ENCODE data around the gene GSTA3.
"Not testable (repeated sequence)": the region's sequence is repeated elsewhere in the genome, so short reads cannot be mapped to it uniquely, and the experiment has no call there.

Gene GSTA3

DNA sequence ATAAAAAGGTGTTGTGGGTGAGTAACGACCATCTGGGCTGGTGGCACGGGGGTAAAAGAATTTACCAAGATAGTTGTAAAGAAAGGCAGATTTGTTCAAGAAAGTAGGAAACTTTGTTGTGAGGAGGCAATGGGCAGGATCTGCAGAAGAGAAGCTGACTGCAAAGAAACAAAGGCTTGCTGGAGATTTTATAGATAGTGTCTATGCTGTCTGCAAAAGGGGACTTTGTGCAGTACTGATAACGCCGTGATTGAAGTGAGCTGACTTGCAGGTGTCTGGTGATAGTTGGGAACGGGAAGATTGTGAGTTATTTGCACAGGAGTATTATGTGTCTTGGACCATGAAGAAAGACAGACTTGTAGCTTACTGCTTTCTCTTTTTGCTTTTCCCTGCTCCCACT is 36.8 kb upstream of the GSTA3 start:
- Histone ChIP-seq H2BK15ac (ENCODE audit: low read length) (no peak overlapping the region), H4K8ac (ENCODE audit: low read depth, low read length) (no peak overlapping the region), H2AFZ (ENCODE audit: low read length) (no peak overlapping the region), H2BK120ac (ENCODE audit: low read depth, low read length) (no peak overlapping the region), H2AK5ac (ENCODE audit: low read depth, low read length) (no peak overlapping the region), H3K4me1 (ENCODE audit: control insufficient read depth in 2 of 2, insufficient read depth in 1 of 2, low read depth in 1 of 2, low read length in 2 of 2) (peaks cover 0 to 2% of the 10 kb centered on the region in 2 donors), H3K9ac (ENCODE audit: low read depth, low read length, poor library complexity) (no peak overlapping the region), H4K91ac (ENCODE audit: low read depth, low read length, poor library complexity) (no peak overlapping the region), H3K27me3 (ENCODE audit: control insufficient read depth in 3 of 3, insufficient read depth in 3 of 3, low read depth in 1 of 3, low read length in 3 of 3) (peaks cover 0 to 3% (median 0%) of the 10 kb centered on the region in 3 experiments), H3K14ac (ENCODE audit: low read length) (no peak overlapping the region), H3K4ac (ENCODE audit: low read length) (no peak overlapping the region), H3K79me1 (ENCODE audit: low read depth, low read length) (no peaks in the 10 kb centered on the region), H3K23ac (ENCODE audit: low read depth, low read length, poor library complexity) (no peak overlapping the region), H3K18ac (ENCODE audit: low read length) (no peak overlapping the region), H3K4me3 (ENCODE audit: low read length in 2 of 2) (no peak overlapping the region), H3K27ac (replicated peaks; ENCODE audit: low read length) (no peak overlapping the region), H3K9me3 (replicated peaks in 1 of 2; ENCODE audit: control insufficient read depth in 2 of 2, insufficient read depth in 1 of 2, low read depth in 1 of 2, low read length in 2 of 2) (no peaks in the 10 kb centered on the region), H2BK12ac (ENCODE audit: low read length) (no peak overlapping the region), H2BK5ac (ENCODE audit: low read length) (no peak overlapping the region), H3K4me2 (ENCODE audit: insufficient read depth, low read length, poor library complexity, severe bottlenecking) (no peak overlapping the region), H3K36me3 (replicated peaks in 1 of 2; ENCODE audit: control insufficient read depth in 2 of 2, insufficient read depth in 2 of 2, low read length in 2 of 2) (no peaks in the 10 kb centered on the region)
- DNase-seq (ENCODE audit: low spot score), result no peak
- WGBS, 2 donors (ENCODE audit: extremely low coverage in 2 of 2, insufficient read length in 2 of 2, insufficient replicate concordance in 1 of 2), result no CpG with 5 or more reads among the region's 5 CpGs

- H3K36me3 ChIP-seq (replicated peaks in 1 of 2; ENCODE audit: control insufficient read depth in 2 of 2, insufficient read depth in 2 of 2, low read length in 2 of 2); H3K14ac ChIP-seq (ENCODE audit: low read length); H2AFZ ChIP-seq (ENCODE audit: low read length); H2BK12ac ChIP-seq (ENCODE audit: low read length); H3K4ac ChIP-seq (ENCODE audit: low read length); DNase-seq (ENCODE audit: low spot score); H2BK5ac ChIP-seq (ENCODE audit: low read length); H3K4me1 ChIP-seq (ENCODE audit: control insufficient read depth in 2 of 2, insufficient read depth in 1 of 2, low read depth in 1 of 2, low read length in 2 of 2); H3K27ac ChIP-seq (replicated peaks; ENCODE audit: low read length); H2BK15ac ChIP-seq (ENCODE audit: low read length); H2BK120ac ChIP-seq (ENCODE audit: low read depth, low read length); H2AK5ac ChIP-seq (ENCODE audit: low read depth, low read length); H3K79me1 ChIP-seq (ENCODE audit: low read depth, low read length); H3K9ac ChIP-seq (ENCODE audit: low read depth, low read length, poor library complexity); H3K18ac ChIP-seq (ENCODE audit: low read length); H4K8ac ChIP-seq (ENCODE audit: low read depth, low read length); H4K91ac ChIP-seq (ENCODE audit: low read depth, low read length, poor library complexity); H3K4me2 ChIP-seq (ENCODE audit: insufficient read depth, low read length, poor library complexity, severe bottlenecking); H3K9me3 ChIP-seq (replicated peaks in 1 of 2; ENCODE audit: control insufficient read depth in 2 of 2, insufficient read depth in 1 of 2, low read depth in 1 of 2, low read length in 2 of 2); H3K4me3 ChIP-seq (ENCODE audit: low read length in 2 of 2); H3K23ac ChIP-seq (ENCODE audit: low read depth, low read length, poor library complexity): not testable (repeated sequence)
- peaks cover 0 to 10% (median 0%) of the 10 kb centered on the region in 3 experiments for H3K27me3 ChIP-seq (ENCODE audit: control insufficient read depth in 3 of 3, insufficient read depth in 3 of 3, low read depth in 1 of 3, low read length in 3 of 3)
- WGBS, 2 donors (ENCODE audit: extremely low coverage in 2 of 2, insufficient read length in 2 of 2, insufficient replicate concordance in 1 of 2), result no CpG with 5 or more reads among the region's 10 CpGs
Observed at GRCh38 chr6:52942821-52943220, 33.3 kb upstream of the GSTA3 start.

- no peak overlapping the region for H3K18ac ChIP-seq (ENCODE audit: low read length)
- H2BK120ac ChIP-seq (ENCODE audit: low read depth, low read length), result no peak overlapping the region
- no peak overlapping the region for H3K4me3 ChIP-seq (ENCODE audit: low read length in 2 of 2)
- H3K4me1 ChIP-seq (ENCODE audit: control insufficient read depth in 2 of 2, insufficient read depth in 1 of 2, low read depth in 1 of 2, low read length in 2 of 2), result peaks cover 0 to 2% of the 10 kb centered on the region in 2 donors
- H4K8ac ChIP-seq (ENCODE audit: low read depth, low read length), result no peak overlapping the region
- no peak overlapping the region for H2AK5ac ChIP-seq (ENCODE audit: low read depth, low read length)
- no peak for DNase-seq (ENCODE audit: low spot score)
- H2BK5ac ChIP-seq (ENCODE audit: low read length), result no peak overlapping the region
- no peak overlapping the region for H3K14ac ChIP-seq (ENCODE audit: low read length)
- H3K79me1 ChIP-seq (ENCODE audit: low read depth, low read length), result no peaks in the 10 kb centered on the region
- no peaks in the 10 kb centered on the region for H3K36me3 ChIP-seq (replicated peaks in 1 of 2; ENCODE audit: control insufficient read depth in 2 of 2, insufficient read depth in 2 of 2, low read length in 2 of 2)
- no peak overlapping the region for H4K91ac ChIP-seq (ENCODE audit: low read depth, low read length, poor library complexity)
- H3K27ac ChIP-seq (replicated peaks; ENCODE audit: low read length), result no peak overlapping the region
- H3K9ac ChIP-seq (ENCODE audit: low read depth, low read length, poor library complexity), result no peak overlapping the region
- no peak overlapping the region for H2AFZ ChIP-seq (ENCODE audit: low read length)
- no peak overlapping the region for H2BK12ac ChIP-seq (ENCODE audit: low read length)
- peaks cover 0 to 13% (median 0%) of the 10 kb centered on the region in 3 experiments for H3K27me3 ChIP-seq (ENCODE audit: control insufficient read depth in 3 of 3, insufficient read depth in 3 of 3, low read depth in 1 of 3, low read length in 3 of 3)
- no peak overlapping the region for H3K23ac ChIP-seq (ENCODE audit: low read depth, low read length, poor library complexity)
- no CpG with 5 or more reads among the region's 4 CpGs for WGBS, 2 donors (ENCODE audit: extremely low coverage in 2 of 2, insufficient read length in 2 of 2, insufficient replicate concordance in 1 of 2)
- H3K4me2 ChIP-seq (ENCODE audit: insufficient read depth, low read length, poor library complexity, severe bottlenecking), result no peak overlapping the region
- H3K4ac ChIP-seq (ENCODE audit: low read length), result no peak overlapping the region
- H2BK15ac ChIP-seq (ENCODE audit: low read length), result no peak overlapping the region
- no peaks in the 10 kb centered on the region for H3K9me3 ChIP-seq (replicated peaks in 1 of 2; ENCODE audit: control insufficient read depth in 2 of 2, insufficient read depth in 1 of 2, low read depth in 1 of 2, low read length in 2 of 2)
Observed at GRCh38 chr6:52942221-52942620, 32.7 kb upstream of the GSTA3 start.

- H3K23ac ChIP-seq (ENCODE audit: low read depth, low read length, poor library complexity), result no peak overlapping the region
- H2BK5ac ChIP-seq (ENCODE audit: low read length), result no peak overlapping the region
- WGBS, 2 donors (ENCODE audit: extremely low coverage in 2 of 2, insufficient read length in 2 of 2, insufficient replicate concordance in 1 of 2), result no CpG with 5 or more reads among the region's 2 CpGs
- DNase-seq (ENCODE audit: low spot score), result no peak
- H3K4me1 ChIP-seq (ENCODE audit: control insufficient read depth in 2 of 2, insufficient read depth in 1 of 2, low read depth in 1 of 2, low read length in 2 of 2), result peaks cover 0 to 2% of the 10 kb centered on the region in 2 donors
- H4K8ac ChIP-seq (ENCODE audit: low read depth, low read length), result no peak overlapping the region
- H3K14ac ChIP-seq (ENCODE audit: low read length), result no peak overlapping the region
- no peak overlapping the region for H3K18ac ChIP-seq (ENCODE audit: low read length)
- H3K4me2 ChIP-seq (ENCODE audit: insufficient read depth, low read length, poor library complexity, severe bottlenecking), result no peak overlapping the region
- peaks cover 0 to 17% (median 0%) of the 10 kb centered on the region in 3 experiments for H3K27me3 ChIP-seq (ENCODE audit: control insufficient read depth in 3 of 3, insufficient read depth in 3 of 3, low read depth in 1 of 3, low read length in 3 of 3)
- no peak overlapping the region for H2AFZ ChIP-seq (ENCODE audit: low read length)
- no peak overlapping the region for H2AK5ac ChIP-seq (ENCODE audit: low read depth, low read length)
- no peaks in the 10 kb centered on the region for H3K79me1 ChIP-seq (ENCODE audit: low read depth, low read length)
- no peak overlapping the region for H2BK15ac ChIP-seq (ENCODE audit: low read length)
- H3K4me3 ChIP-seq (ENCODE audit: low read length in 2 of 2), result no peak overlapping the region
- no peak overlapping the region for H3K4ac ChIP-seq (ENCODE audit: low read length)
- no peak overlapping the region for H2BK12ac ChIP-seq (ENCODE audit: low read length)
- H3K9ac ChIP-seq (ENCODE audit: low read depth, low read length, poor library complexity), result no peak overlapping the region
- H4K91ac ChIP-seq (ENCODE audit: low read depth, low read length, poor library complexity), result no peak overlapping the region
- H3K27ac ChIP-seq (replicated peaks; ENCODE audit: low read length), result no peak overlapping the region
- no peak overlapping the region for H2BK120ac ChIP-seq (ENCODE audit: low read depth, low read length)
- no peaks in the 10 kb centered on the region for H3K9me3 ChIP-seq (replicated peaks in 1 of 2; ENCODE audit: control insufficient read depth in 2 of 2, insufficient read depth in 1 of 2, low read depth in 1 of 2, low read length in 2 of 2)
- H3K36me3 ChIP-seq (replicated peaks in 1 of 2; ENCODE audit: control insufficient read depth in 2 of 2, insufficient read depth in 2 of 2, low read length in 2 of 2), result no peaks in the 10 kb centered on the region
Observed at GRCh38 chr6:52937908-52938307, 28.4 kb upstream of the GSTA3 start.

Measured in neuronal stem cell (in vitro differentiated cells).